ENCODE data around the gene MYZAP.

DNA sequence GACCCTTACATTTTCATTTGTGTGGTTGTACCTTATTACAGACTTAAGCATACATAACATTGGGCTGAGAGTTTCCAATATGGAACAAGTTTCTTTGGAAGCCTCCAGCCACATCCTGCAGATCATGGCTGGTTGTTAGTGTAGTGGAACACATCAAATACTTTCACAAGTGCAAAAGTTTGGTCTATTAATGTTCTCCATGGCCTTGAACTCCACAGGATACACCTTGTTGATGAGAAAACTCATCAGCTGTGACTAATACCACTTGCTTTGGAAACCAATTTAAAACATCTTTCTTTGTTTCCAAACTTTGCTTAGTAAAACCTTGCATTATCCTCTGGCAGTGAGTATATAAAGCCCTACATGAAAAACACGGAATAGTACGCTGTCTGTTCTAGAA is 46.1 kb downstream of the MYZAP start:
- TF ChIP-seq, protein P1, sequence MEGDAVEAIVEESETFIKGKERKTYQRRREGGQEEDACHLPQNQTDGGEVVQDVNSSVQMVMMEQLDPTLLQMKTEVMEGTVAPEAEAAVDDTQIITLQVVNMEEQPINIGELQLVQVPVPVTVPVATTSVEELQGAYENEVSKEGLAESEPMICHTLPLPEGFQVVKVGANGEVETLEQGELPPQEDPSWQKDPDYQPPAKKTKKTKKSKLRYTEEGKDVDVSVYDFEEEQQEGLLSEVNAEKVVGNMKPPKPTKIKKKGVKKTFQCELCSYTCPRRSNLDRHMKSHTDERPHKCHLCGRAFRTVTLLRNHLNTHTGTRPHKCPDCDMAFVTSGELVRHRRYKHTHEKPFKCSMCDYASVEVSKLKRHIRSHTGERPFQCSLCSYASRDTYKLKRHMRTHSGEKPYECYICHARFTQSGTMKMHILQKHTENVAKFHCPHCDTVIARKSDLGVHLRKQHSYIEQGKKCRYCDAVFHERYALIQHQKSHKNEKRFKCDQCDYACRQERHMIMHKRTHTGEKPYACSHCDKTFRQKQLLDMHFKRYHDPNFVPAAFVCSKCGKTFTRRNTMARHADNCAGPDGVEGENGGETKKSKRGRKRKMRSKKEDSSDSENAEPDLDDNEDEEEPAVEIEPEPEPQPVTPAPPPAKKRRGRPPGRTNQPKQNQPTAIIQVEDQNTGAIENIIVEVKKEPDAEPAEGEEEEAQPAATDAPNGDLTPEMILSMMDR (IDR thresholded peaks at IDR 0.05; ENCODE audit: borderline replicate concordance, extremely low read depth, low read length, poor library complexity, severe bottlenecking) = no peak
- no peak for TF ChIP-seq EZH2 (IDR thresholded peaks at IDR 0.05; ENCODE audit: borderline replicate concordance, low read depth, low read length, severe bottlenecking)
